Fibroblast of villous mesenchyme (primary cell): ENCODE results near the gene NRP2. TPM values are rescaled to one million over a fixed set of nuclear protein-coding genes. Genes with fewer than 3 reads are reported as not detected.

ENCODE experiments used
- DNase-seq: peaks from one replicate; pipeline ENCODE4 v3.0.0-alpha.2; 2010; ENCODE audit warnings: low read depth
- H3K4me3 ChIP-seq: 2 replicates; pipeline ENCODE4 v1.5.1; 2011; ENCODE audit warnings: low read depth, mild to moderate bottlenecking, low read length
- CTCF ChIP-seq: IDR thresholded peaks from 2 replicates; pipeline ENCODE4 v1.5.1; 2012; ENCODE audit warnings: low read depth, mild to moderate bottlenecking, low read length; ENCODE audit not compliant: insufficient read depth
- total RNA-seq: library from RNA; depleted of rRNA; stranded (reverse); fragments of >200 nt; gene quantifications from 2 replicates; pipeline ENCODE4 v1.2.3, GENCODE V29; 2012

NRP2 gene
- total RNA-seq, 1 donor, result 117 TPM

DNA sequence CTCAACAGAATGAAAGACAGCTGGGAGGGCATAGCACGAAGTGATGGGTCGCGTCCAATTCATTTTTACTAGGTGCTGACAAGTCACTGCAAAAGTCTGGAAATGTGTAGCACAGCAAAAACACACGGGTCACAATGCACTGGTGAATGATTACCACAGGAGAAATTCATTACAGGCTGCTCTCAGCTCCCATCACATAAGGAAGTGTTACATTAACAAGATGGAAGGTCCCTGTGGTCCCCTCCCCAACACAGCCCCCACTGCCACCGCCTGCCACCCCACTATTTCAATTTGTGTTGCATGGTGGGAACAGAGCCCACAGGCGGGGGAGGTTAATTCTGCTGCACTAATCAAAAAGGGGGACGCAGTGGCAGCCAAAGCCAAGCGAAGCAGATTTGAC, 122.8 kb downstream of the NRP2 start:
- no peak for TF ChIP-seq CTCF
- DNase-seq, result no peak
- no peak overlapping the region for H3K4me3 ChIP-seq

- DNase-seq, result no peak
- TF ChIP-seq CTCF, result no peak
- no peak overlapping the region for H3K4me3 ChIP-seq
These were observed 124.0 kb downstream of the NRP2 start for GRCh38 chr2:205806143-205806905.

GRCh38 chr2:205807229-205807628, 124.9 kb downstream of the NRP2 start:
- no peak for TF ChIP-seq CTCF
- H3K4me3 ChIP-seq, result no peak overlapping the region
- DNase-seq, result no peak

DNA sequence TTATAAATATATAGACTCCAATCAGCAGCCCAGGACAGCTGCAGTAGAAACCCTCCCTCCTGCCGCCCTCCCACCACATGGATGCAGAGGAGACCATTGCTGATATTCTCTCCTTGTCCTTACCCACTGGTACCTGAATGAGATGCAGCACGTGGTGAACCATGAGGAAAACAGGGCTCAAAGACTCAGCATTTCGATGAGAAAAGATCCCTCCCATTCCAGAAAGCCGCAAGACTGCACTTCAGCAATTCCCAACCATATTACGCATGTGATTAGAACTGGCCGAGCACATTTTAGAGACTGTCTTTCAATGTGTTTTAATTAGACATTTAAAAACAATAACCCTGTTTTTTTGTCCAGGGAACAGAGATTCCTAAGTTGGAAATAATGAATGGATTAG, 125.5 kb downstream of the NRP2 start:
- no peak for DNase-seq
- no peak overlapping the region for H3K4me3 ChIP-seq
- TF ChIP-seq CTCF, result no peak

GRCh38 chr2:205808486-205809121, 126.3 kb downstream of the NRP2 start:
- no peak for TF ChIP-seq CTCF
- H3K4me3 ChIP-seq, result no peak overlapping the region
- DNase-seq, result no peak

DNA sequence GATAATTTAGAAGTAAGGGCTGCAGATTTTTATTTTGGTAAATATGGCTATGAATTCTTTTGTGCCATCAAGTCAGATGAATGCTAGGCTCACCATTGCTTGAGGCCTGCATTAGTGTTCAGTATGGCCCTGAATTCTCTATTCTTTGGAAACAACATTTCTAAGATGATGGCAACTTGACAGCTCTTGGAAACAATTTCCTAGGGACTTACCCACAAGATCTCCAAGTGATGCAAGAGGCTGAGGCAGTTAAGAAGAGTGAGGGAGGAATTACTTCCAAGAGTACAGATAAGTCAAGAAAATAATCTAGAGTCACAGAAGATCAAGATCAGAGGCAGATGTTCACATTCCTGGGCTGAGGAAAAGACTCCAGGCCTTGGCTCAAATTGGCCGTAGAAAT, 129.1 kb downstream of the NRP2 start:
- DNase-seq, result peak; percentile 68
- no peak for TF ChIP-seq CTCF
- H3K4me3 ChIP-seq, result no peak overlapping the region
